HCT116 (cell line): ENCODE data around the gene SLC5A10. TPM values are rescaled to one million over a fixed set of nuclear protein-coding genes. Genes with fewer than 3 reads are reported as not detected.

Experiments used
- ATAC-seq: fragments of 200-7000 bp; cut with Tn5 transposase; 2 replicates; pipeline ENCODE4 v1.9.1; 2020; ENCODE audit warnings: mild to moderate bottlenecking, moderate library complexity
- BruUV-seq: library from RNA; stranded (reverse); fragments of 400-500 nt; replicated peaks from 2 replicates; lab custom pipeline; 2021; lab: Mats Ljungman, UMichigan
- CTCF ChIA-PET: fragments of 300-600 bp; sonication (Branson Sonifier 250); formaldehyde crosslinking; loops from one replicate; lab custom pipeline; 2021; ENCODE audit warnings: antibody characterized with exemption; lab: Charles Lee
- POLR2A ChIA-PET: fragments of 300-600, 350-600 bp; sonication (Branson Sonifier 250); formaldehyde crosslinking; loops from one replicate; lab custom pipeline; 2021; ENCODE audit warnings: antibody characterized with exemption; lab: Charles Lee
- RAD21 ChIA-PET, 2 experiments: fragments of 300-600 bp; sonication (Branson Sonifier 250); formaldehyde crosslinking; loops; one replicate each; lab custom pipeline; 2023; ENCODE audit warnings: low total read pairs in 2 of 2; ENCODE audit not compliant: uncharacterized antibody in 2 of 2, unreplicated experiment in 2 of 2, low non-redundant PET in 1 of 2; lab: Charles Lee
- DNase-seq: peaks from one replicate; pipeline ENCODE4 v3.0.0-alpha.2; 2010; ENCODE audit warnings: low read depth, low spot score
- H2AFZ ChIP-seq: fragments of 200-600 bp; shearing (Covaris generic), sonication (generic); 2 replicates; pipeline ENCODE4 v1.6.1; 2017; ENCODE audit warnings: low read depth, mixed run types, mixed read lengths, antibody characterized with exemption, low read length; ENCODE audit not compliant: poor library complexity, severe bottlenecking
- H3K27ac ChIP-seq: 2 replicates; pipeline ENCODE4 v1.5.1; 2012; ENCODE audit warnings: low read depth, low read length
- H3K27me3 ChIP-seq: fragments of 200-600 bp; sonication (generic); 2 replicates; pipeline ENCODE4 v1.6.1; 2016; ENCODE audit warnings: mixed run types, low read length, mixed read lengths; ENCODE audit not compliant: insufficient read depth
- H3K36me3 ChIP-seq, 2 experiments: fragments of 200-500 bp in 1 of 2; fragments of 200-600 bp in 1 of 2; sonication (Bioruptor generic) in 1 of 2; sonication (generic) in 1 of 2; 2 replicates each; pipeline versions ENCODE4 v1.5.1 to v1.6.1; 2014 to 2016; ENCODE audit warnings: low read length in 2 of 2, inconsistent platforms in 1 of 2, mixed read lengths in 1 of 2, mixed run types in 1 of 2; ENCODE audit not compliant: insufficient read depth in 2 of 2, control insufficient read depth in 1 of 2
- H3K4me1 ChIP-seq, 2 experiments: fragments of 200-600 bp in 1 of 2; sonication (generic) in 1 of 2; 2 replicates each; pipeline versions ENCODE4 v1.5.1 to v1.6.1; 2012 to 2017; ENCODE audit warnings: low read length in 2 of 2, inconsistent platforms in 1 of 2, mild to moderate bottlenecking in 1 of 2, mixed read lengths in 1 of 2, mixed run types in 1 of 2, moderate library complexity in 1 of 2; ENCODE audit not compliant: insufficient read depth in 2 of 2, control insufficient read depth in 1 of 2
- H3K4me2 ChIP-seq: fragments of 200-600 bp; sonication (generic); 2 replicates; pipeline ENCODE4 v1.6.1; 2017; ENCODE audit warnings: mixed run types, low read length, mixed read lengths
- H3K4me3 ChIP-seq, 2 experiments: fragments of 200-600 bp in 1 of 2; sonication (generic) in 1 of 2; replicated peaks in 1 of 2; 2 replicates each; pipeline ENCODE4 v1.5.1; 2011 to 2016; ENCODE audit warnings: low read length in 2 of 2, control low read depth in 1 of 2, low read depth in 1 of 2, mild to moderate bottlenecking in 1 of 2, mixed read lengths in 1 of 2, mixed run types in 1 of 2
- H3K79me2 ChIP-seq: fragments of 200-600 bp; sonication (generic); 2 replicates; pipeline ENCODE4 v1.6.1; 2017; ENCODE audit warnings: mild to moderate bottlenecking, mixed run types, low read length, moderate library complexity, mixed read lengths; ENCODE audit not compliant: insufficient read depth
- H3K9ac ChIP-seq: fragments of 200-600 bp; sonication (generic); 2 replicates; pipeline ENCODE4 v1.6.1; 2016; ENCODE audit warnings: low read length, mixed read lengths
- H3K9me2 ChIP-seq: fragments of 200-600 bp; sonication (generic), shearing (Covaris generic); 2 replicates; pipeline ENCODE4 v1.6.1; 2017; ENCODE audit warnings: mixed run types, mild to moderate bottlenecking, moderate library complexity; ENCODE audit not compliant: insufficient read depth
- H3K9me3 ChIP-seq, 2 experiments: fragments of 200-500 bp in 1 of 2; fragments of 200-600 bp in 1 of 2; sonication (Bioruptor generic) in 1 of 2; sonication (generic) in 1 of 2; 2 replicates each; pipeline ENCODE4 v1.6.1; 2014 to 2017; ENCODE audit warnings: low read length in 2 of 2, mixed read lengths in 2 of 2, inconsistent platforms in 1 of 2, low read depth in 1 of 2, mild to moderate bottlenecking in 1 of 2, mixed run types in 1 of 2, moderate library complexity in 1 of 2; ENCODE audit not compliant: control insufficient read depth in 1 of 2, insufficient read depth in 1 of 2
- H4K20me1 ChIP-seq: fragments of 200-600 bp; sonication (generic), shearing (Covaris generic); 2 replicates; pipeline ENCODE4 v1.6.1; 2017; ENCODE audit warnings: mixed run types, mild to moderate bottlenecking, moderate library complexity; ENCODE audit not compliant: insufficient read depth
- ATF3 ChIP-seq: IDR thresholded peaks from 2 replicates; pipeline ENCODE4 v1.6.1; 2012
- CBX3 ChIP-seq: IDR thresholded peaks from 2 replicates; pipeline ENCODE4 v1.6.1; 2012; ENCODE audit warnings: low read depth
- CEBPB ChIP-seq: IDR thresholded peaks from 2 replicates; pipeline ENCODE4 v1.6.1; 2012; ENCODE audit warnings: low read depth
- CTCF ChIP-seq, 3 experiments: fragments of 200-600 bp in 1 of 3; sonication (generic) in 1 of 3; IDR thresholded peaks in 2 of 3; conservative IDR thresholded peaks in 1 of 3; 2 replicates each; pipeline ENCODE4 v1.5.1; 2012 to 2017; ENCODE audit warnings: low read depth in 2 of 3, low read length in 2 of 3, antibody characterized with exemption in 1 of 3, borderline replicate concordance in 1 of 3, control low read depth in 1 of 3, mild to moderate bottlenecking in 1 of 3, mixed read lengths in 1 of 3, mixed run types in 1 of 3, moderate library complexity in 1 of 3; ENCODE audit not compliant: insufficient read depth in 1 of 3
- EGR1 ChIP-seq: IDR thresholded peaks from 2 replicates; pipeline ENCODE4 v1.6.1; 2012; ENCODE audit warnings: low read depth
- ELF1 ChIP-seq: IDR thresholded peaks from 2 replicates; pipeline ENCODE4 v1.6.1; 2012; ENCODE audit warnings: low read depth, borderline replicate concordance
- EZH2phosphoT487 ChIP-seq: fragments of 200-600 bp; IDR thresholded peaks from 2 replicates; pipeline ENCODE4 v1.6.1; 2018; ENCODE audit warnings: antibody characterized with exemption, borderline replicate concordance
- JUND ChIP-seq: IDR thresholded peaks from 2 replicates; pipeline ENCODE4 v1.6.1; 2012
- MAX ChIP-seq: IDR thresholded peaks from 2 replicates; pipeline ENCODE4 v1.6.1; 2012
- POLR2A ChIP-seq: IDR thresholded peaks from 2 replicates; pipeline ENCODE4 v1.7.0; 2011; ENCODE audit warnings: borderline replicate concordance; ENCODE audit not compliant: insufficient read depth, insufficient read length; ENCODE audit errors: extremely low read depth
- POLR2AphosphoS5 ChIP-seq: IDR thresholded peaks from 2 replicates; pipeline ENCODE4 v1.6.1; 2011; ENCODE audit warnings: mild to moderate bottlenecking, low read depth, low read length, moderate library complexity
- RAD21 ChIP-seq: IDR thresholded peaks from 2 replicates; pipeline ENCODE4 v1.6.1; 2012; ENCODE audit warnings: low read depth, mild to moderate bottlenecking
- SIN3A ChIP-seq: IDR thresholded peaks from 2 replicates; pipeline ENCODE4 v1.6.1; 2012; ENCODE audit warnings: low read depth
- SP1 ChIP-seq: IDR thresholded peaks from 2 replicates; pipeline ENCODE4 v1.6.1; 2012; ENCODE audit warnings: low read depth
- SRF ChIP-seq: IDR thresholded peaks from 2 replicates; pipeline ENCODE4 v1.6.1; 2012; ENCODE audit warnings: low read depth
- TCF7L2 ChIP-seq: IDR thresholded peaks from 2 replicates; pipeline ENCODE4 v1.7.0; 2011; ENCODE audit warnings: borderline replicate concordance, inconsistent platforms; ENCODE audit not compliant: insufficient read depth, insufficient read length; ENCODE audit errors: extremely low read depth
- ZBTB33 ChIP-seq: IDR thresholded peaks from 2 replicates; pipeline ENCODE4 v1.6.1; 2011; ENCODE audit warnings: mild to moderate bottlenecking, low read length, moderate library complexity; ENCODE audit not compliant: insufficient replicate concordance; ENCODE audit errors: extremely low read depth
- ZFX ChIP-seq: fragments of 450-650 bp; IDR thresholded peaks from 2 replicates; pipeline ENCODE4 v1.6.1; 2017
- ZNF274 ChIP-seq: fragments of 200-500 bp; sonication (Bioruptor generic); IDR thresholded peaks from 2 replicates; pipeline ENCODE4 v1.6.1; 2014; ENCODE audit warnings: mild to moderate bottlenecking, low read depth, low read length, inconsistent platforms
- intact Hi-C: fragments of 100-400 bp; cut with micrococcal nuclease; formaldehyde crosslinking; loops from 2 replicates; pipeline ENCODE4 v1.10.0; 2022
- total RNA-seq: library from RNA; stranded (reverse); gene quantifications from one replicate; pipeline ENCODE4 v1.2.1, GENCODE V29; 2021; ENCODE audit not compliant: unreplicated experiment

SLC5A10 gene
- total RNA-seq, 1 experiment from 2014 or later, result not detected

- H3K36me3 ChIP-seq, result no peaks in the 10 kb centered on the region
- H3K79me2 ChIP-seq, result no peaks in the 10 kb centered on the region
- H3K4me1 ChIP-seq, result no peaks in the 10 kb centered on the region
- RAD21 ChIA-PET, result interaction anchor here in 1 of 2 experiments (0.6 kb wide), 1 partner anchor 60 kb away, joined by 3 read pairs; no protein-coding TSS in a partner anchor
- no peak overlapping the region for H3K9ac ChIP-seq
- no peaks in the 10 kb centered on the region for H3K9me2 ChIP-seq
- CTCF ChIA-PET, result no interaction called here
- H3K4me2 ChIP-seq, result no peak overlapping the region
- DNase-seq (no peak), ATAC-seq (no peak)
- no peaks in the 10 kb centered on the region for H3K27me3 ChIP-seq
- H3K27ac ChIP-seq, result no peak overlapping the region
- BruUV-seq, result no TSS peak
- POLR2A ChIA-PET, result no interaction called here
- H2AFZ ChIP-seq, result no peak overlapping the region
- H3K4me3 ChIP-seq, result no peak overlapping the region
- no peak for TF ChIP-seq CBX3
- TF ChIP-seq TCF7L2, result no peak
- TF ChIP-seq CEBPB, result no peak
- no peak for TF ChIP-seq JUND
- TF ChIP-seq SRF, result no peak
- TF ChIP-seq ELF1, result no peak
- TF ChIP-seq MAX, result no peak
- TF ChIP-seq ZFX, result no peak
- TF ChIP-seq CTCF (IDR thresholded peaks at IDR 0.05 in 2 of 3, conservative IDR thresholded peaks at IDR 0.05 in 1 of 3; ENCODE audit: borderline replicate concordance in 1 of 3, insufficient read depth in 1 of 3, low read depth in 2 of 3, low read length in 2 of 3), result no peak
- intact Hi-C loops, result no loop called here
- H3K9me3 ChIP-seq, result no peaks in the 10 kb centered on the region
- no peaks in the 10 kb centered on the region for H4K20me1 ChIP-seq
Observed at GRCh38 chr17:18956581-18956980, 4.6 kb downstream of the SLC5A10 start.

- Histone ChIP-seq H2AFZ (no peak overlapping the region), H3K4me3 (no peak overlapping the region), H3K27me3 (no peaks in the 10 kb centered on the region), H3K9me2 (no peaks in the 10 kb centered on the region), H3K9ac (no peak overlapping the region), H3K9me3 (no peaks in the 10 kb centered on the region), H3K4me1 (peaks cover 0 to 11% of the 10 kb centered on the region in 2 experiments; a peak in 2 of 4 replicates), H3K79me2 (no peaks in the 10 kb centered on the region), H3K4me2 (no peak overlapping the region), H3K27ac (no peak overlapping the region), H4K20me1 (no peaks in the 10 kb centered on the region), H3K36me3 (no peaks in the 10 kb centered on the region)
- no peak for ATAC-seq
- ChIA-PET RAD21 (no interaction called here), POLR2A (no interaction called here), CTCF (no interaction called here)
- DNase-seq, result no peak
- BruUV-seq, result no TSS peak
- intact Hi-C loops, result no loop called here
- no peak for TF ChIP-seq EGR1
- TF ChIP-seq RAD21, result no peak
- no peak for TF ChIP-seq POLR2A
- no peak for TF ChIP-seq CEBPB
- TF ChIP-seq SP1, result no peak
- TF ChIP-seq SIN3A, result no peak
- no peak for TF ChIP-seq ZNF274
- no peak for TF ChIP-seq ZBTB33
- TF ChIP-seq EZH2phosphoT487, result no peak
- no peak for TF ChIP-seq ATF3
- TF ChIP-seq POLR2AphosphoS5, result no peak
Observed at GRCh38 chr17:18957831-18958230, 5.9 kb downstream of the SLC5A10 start.
